PC-3 (cell line): ENCODE measurements around the gene PLCB4. TPM values are rescaled to one million over a fixed set of nuclear protein-coding genes. Genes with fewer than 3 reads are reported as not detected.
A peak's percentile ranks its signal among the peaks of the same experiment; 100 is the strongest.

ENCODE experiments used
- ATAC-seq: fragments of 200-7000 bp; cut with Tn5 transposase; 2 replicates; pipeline ENCODE4 v1.9.1; 2020; ENCODE audit warnings: mild to moderate bottlenecking, moderate library complexity
- BruUV-seq: library from RNA; stranded (reverse); fragments of 400-500 nt; replicated peaks from 2 replicates; lab custom pipeline; 2021; lab: Mats Ljungman, UMichigan
- CTCF ChIA-PET: fragments of 300-600 bp; sonication (Branson Sonifier 250); formaldehyde crosslinking; loops from one replicate; lab custom pipeline; 2022; ENCODE audit warnings: antibody characterized with exemption; lab: Charles Lee
- POLR2A ChIA-PET: fragments of 300-600 bp; sonication (Branson Sonifier 250); formaldehyde crosslinking; loops from one replicate; lab custom pipeline; 2022; ENCODE audit warnings: antibody characterized with exemption; ENCODE audit not compliant: unreplicated experiment; lab: Charles Lee
- DNase-seq: peaks from one replicate; pipeline ENCODE4 v3.0.0-alpha.2; 2015
- H2AFZ ChIP-seq: fragments of 300-600 bp; sonication (generic); 2 replicates; pipeline ENCODE4 v1.6.0; 2016; ENCODE audit warnings: antibody characterized with exemption, low read length
- H3F3A ChIP-seq: fragments of 300-600 bp; sonication (generic); one replicate; pipeline ENCODE4 v1.6.0; 2017; ENCODE audit warnings: antibody characterized with exemption, low read length, control low read depth, mild to moderate bottlenecking; ENCODE audit not compliant: unreplicated experiment
- H3K27ac ChIP-seq: fragments of 300-600 bp; sonication (generic); 2 replicates; pipeline ENCODE4 v1.5.1; 2016; ENCODE audit warnings: mild to moderate bottlenecking, low read length
- H3K27me3 ChIP-seq: fragments of 300-600 bp; sonication (generic); 2 replicates; pipeline ENCODE4 v1.6.1; 2016; ENCODE audit warnings: low read length, mixed read lengths
- H3K36me3 ChIP-seq: fragments of 300-600 bp; sonication (generic); 2 replicates; pipeline ENCODE4 v1.6.1; 2016; ENCODE audit warnings: low read depth, mixed run types, low read length, mixed read lengths
- H3K4me1 ChIP-seq: fragments of 300-600 bp; sonication (generic); 2 replicates; pipeline ENCODE4 v1.5.1; 2016; ENCODE audit warnings: low read length; ENCODE audit not compliant: insufficient read depth
- H3K4me2 ChIP-seq: fragments of 300-600 bp; sonication (generic); 2 replicates; pipeline ENCODE4 v1.6.0; 2016; ENCODE audit warnings: low read length
- H3K4me3 ChIP-seq: fragments of 300-600 bp; sonication (generic); 2 replicates; pipeline ENCODE4 v1.5.1; 2016; ENCODE audit warnings: mild to moderate bottlenecking, low read length, mixed read lengths
- H3K79me2 ChIP-seq: fragments of 300-600 bp; sonication (generic); 2 replicates; pipeline ENCODE4 v1.6.1; 2017; ENCODE audit warnings: low read length, mixed read lengths
- H3K9ac ChIP-seq: fragments of 300-600 bp; sonication (generic); 2 replicates; pipeline ENCODE4 v1.6.0; 2016; ENCODE audit warnings: mild to moderate bottlenecking, low read length
- H3K9me2 ChIP-seq: fragments of 300-600 bp; sonication (generic); replicated peaks from 2 replicates; pipeline ENCODE4 v1.6.1; 2016; ENCODE audit warnings: mixed run types, low read length, mixed read lengths
- H3K9me3 ChIP-seq: fragments of 300-600 bp; sonication (generic); 2 replicates; pipeline ENCODE4 v1.6.1; 2016; ENCODE audit warnings: low read length, mixed read lengths
- H4K20me1 ChIP-seq: fragments of 300-600 bp; sonication (generic); 2 replicates; pipeline ENCODE4 v1.6.1; 2016; ENCODE audit warnings: low read length, mixed read lengths
- CTCF ChIP-seq: fragments of 300-600 bp; sonication (generic); conservative IDR thresholded peaks from 2 replicates; pipeline ENCODE4 v1.5.1; 2017; ENCODE audit warnings: antibody characterized with exemption, low read depth, mild to moderate bottlenecking, low read length
- EZH2 ChIP-seq: fragments of 300-600 bp; sonication (generic); IDR thresholded peaks from one replicate; pipeline ENCODE4 v1.6.1; 2017; ENCODE audit warnings: antibody characterized with exemption, mild to moderate bottlenecking, low read length; ENCODE audit not compliant: unreplicated experiment
- EZH2phosphoT487 ChIP-seq: fragments of 300-600 bp; sonication (generic); IDR thresholded peaks from 2 replicates; pipeline ENCODE4 v1.6.1; 2018; ENCODE audit warnings: mild to moderate bottlenecking, antibody characterized with exemption, low read length, borderline replicate concordance
- intact Hi-C: fragments of 100-400 bp; cut with micrococcal nuclease; formaldehyde crosslinking; loops from 2 replicates; pipeline ENCODE4 v1.9.0; 2023
- total RNA-seq: library from RNA; depleted of rRNA; stranded (reverse); fragments of >200 nt; gene quantifications from 2 replicates; pipeline ENCODE4 v1.2.3, GENCODE V29; 2014

Gene PLCB4
- total RNA-seq, 1 experiment from 2014 or later: 25.4 TPM

GRCh38 chr20:9408422-9409300 is 339.8 kb downstream of the PLCB4 start:
- Histone ChIP-seq H3F3A (no peaks in the 10 kb centered on the region), H2AFZ (no peak overlapping the region), H3K4me1 (peaks cover 25% of the 10 kb centered on the region), H3K4me2 (peak overlapping the region; percentile 47), H3K9ac (peak overlapping the region; percentile 20), H3K36me3 (no peaks in the 10 kb centered on the region), H3K27me3 (no peaks in the 10 kb centered on the region), H4K20me1 (no peaks in the 10 kb centered on the region), H3K4me3 (peak overlapping the region; percentile 6; the same call in 1 of the 2 replicates), H3K9me2 (no peaks in the 10 kb centered on the region), H3K79me2 (no peaks in the 10 kb centered on the region), H3K27ac (peak overlapping the region; percentile 73), H3K9me3 (no peaks in the 10 kb centered on the region)
- no peak for TF ChIP-seq EZH2
- TF ChIP-seq CTCF: peak; percentile 32; the same call in 1 of the 2 replicates
- intact Hi-C loops: loop anchor here (1.0 to 5.0 kb wide), 4 partner anchors 64 to 202 kb away; no protein-coding TSS in a partner anchor
- ChIA-PET CTCF (interaction anchor here (0.5 to 1.4 kb wide), 10 partner anchors 14 to 1170 kb away, joined by 3 to 68 read pairs (median 4); no protein-coding TSS in a partner anchor), POLR2A (no interaction called here)
- ATAC-seq (peak; percentile 38), DNase-seq (peak; percentile 70)
- no TSS peak for BruUV-seq

DNA sequence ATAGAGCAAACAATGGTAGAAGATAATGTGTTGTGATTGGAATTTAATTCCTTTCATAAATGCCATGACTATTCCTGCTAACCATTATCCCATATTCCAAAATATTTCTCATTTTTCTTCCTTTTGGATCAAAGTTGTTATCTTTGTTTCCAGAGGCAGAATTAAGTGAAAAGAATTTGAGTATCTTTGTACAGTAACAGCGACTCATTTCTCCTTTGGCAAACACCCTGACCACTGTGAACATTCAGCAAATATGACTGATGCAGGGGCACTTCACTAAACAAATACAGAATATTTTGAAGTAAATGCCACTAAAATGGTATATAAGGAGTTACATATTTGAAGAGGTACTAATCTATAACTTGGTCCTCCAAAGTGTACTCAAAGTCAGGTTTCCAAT is 340.5 kb downstream of the PLCB4 start:
- Histone ChIP-seq H3K79me2 (no peaks in the 10 kb centered on the region), H3K4me1 (peaks cover 25% of the 10 kb centered on the region), H3K9me2 (no peaks in the 10 kb centered on the region), H3K27ac (peak overlapping the region; percentile 73), H3F3A (no peaks in the 10 kb centered on the region), H3K4me2 (peak overlapping the region; percentile 47), H3K9ac (peak overlapping the region; percentile 20), H3K4me3 (peak overlapping the region; percentile 6; the same call in 1 of the 2 replicates), H4K20me1 (no peaks in the 10 kb centered on the region), H3K9me3 (no peaks in the 10 kb centered on the region), H2AFZ (no peak overlapping the region), H3K36me3 (no peaks in the 10 kb centered on the region), H3K27me3 (no peaks in the 10 kb centered on the region)
- ChIA-PET POLR2A (interaction anchor here (0.5 kb wide), 1 partner anchor 61 kb away, joined by 3 read pairs; no protein-coding TSS in a partner anchor), CTCF (no interaction called here)
- TF ChIP-seq EZH2 (no peak), CTCF (no peak), EZH2phosphoT487 (no peak)
- peak; percentile 69 for ATAC-seq
- intact Hi-C loops: loop anchor here (2.0 to 5.0 kb wide), 3 partner anchors 63 to 183 kb away; no protein-coding TSS in a partner anchor
- BruUV-seq: no TSS peak
- DNase-seq: peak; percentile 77
